ENCODE results near the gene PLXND1.

PLXND1 gene, protein sequence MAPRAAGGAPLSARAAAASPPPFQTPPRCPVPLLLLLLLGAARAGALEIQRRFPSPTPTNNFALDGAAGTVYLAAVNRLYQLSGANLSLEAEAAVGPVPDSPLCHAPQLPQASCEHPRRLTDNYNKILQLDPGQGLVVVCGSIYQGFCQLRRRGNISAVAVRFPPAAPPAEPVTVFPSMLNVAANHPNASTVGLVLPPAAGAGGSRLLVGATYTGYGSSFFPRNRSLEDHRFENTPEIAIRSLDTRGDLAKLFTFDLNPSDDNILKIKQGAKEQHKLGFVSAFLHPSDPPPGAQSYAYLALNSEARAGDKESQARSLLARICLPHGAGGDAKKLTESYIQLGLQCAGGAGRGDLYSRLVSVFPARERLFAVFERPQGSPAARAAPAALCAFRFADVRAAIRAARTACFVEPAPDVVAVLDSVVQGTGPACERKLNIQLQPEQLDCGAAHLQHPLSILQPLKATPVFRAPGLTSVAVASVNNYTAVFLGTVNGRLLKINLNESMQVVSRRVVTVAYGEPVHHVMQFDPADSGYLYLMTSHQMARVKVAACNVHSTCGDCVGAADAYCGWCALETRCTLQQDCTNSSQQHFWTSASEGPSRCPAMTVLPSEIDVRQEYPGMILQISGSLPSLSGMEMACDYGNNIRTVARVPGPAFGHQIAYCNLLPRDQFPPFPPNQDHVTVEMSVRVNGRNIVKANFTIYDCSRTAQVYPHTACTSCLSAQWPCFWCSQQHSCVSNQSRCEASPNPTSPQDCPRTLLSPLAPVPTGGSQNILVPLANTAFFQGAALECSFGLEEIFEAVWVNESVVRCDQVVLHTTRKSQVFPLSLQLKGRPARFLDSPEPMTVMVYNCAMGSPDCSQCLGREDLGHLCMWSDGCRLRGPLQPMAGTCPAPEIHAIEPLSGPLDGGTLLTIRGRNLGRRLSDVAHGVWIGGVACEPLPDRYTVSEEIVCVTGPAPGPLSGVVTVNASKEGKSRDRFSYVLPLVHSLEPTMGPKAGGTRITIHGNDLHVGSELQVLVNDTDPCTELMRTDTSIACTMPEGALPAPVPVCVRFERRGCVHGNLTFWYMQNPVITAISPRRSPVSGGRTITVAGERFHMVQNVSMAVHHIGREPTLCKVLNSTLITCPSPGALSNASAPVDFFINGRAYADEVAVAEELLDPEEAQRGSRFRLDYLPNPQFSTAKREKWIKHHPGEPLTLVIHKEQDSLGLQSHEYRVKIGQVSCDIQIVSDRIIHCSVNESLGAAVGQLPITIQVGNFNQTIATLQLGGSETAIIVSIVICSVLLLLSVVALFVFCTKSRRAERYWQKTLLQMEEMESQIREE (N-terminal part only)
- long read RNA-seq, partial matches to known transcripts, result 179 of 274 reads
- long read RNA-seq, other reads (novel, unspliced or antisense), result 95 of 274 reads

- H3K27ac ChIP-seq (replicated peaks), result no peak within 1 kb of the TSS
- peak within 1 kb of the TSS; percentile 33 for H3K4me3 ChIP-seq (replicated peaks; ENCODE audit: insufficient read depth, low read length)
- DNase-seq (ENCODE audit: low read depth in 1 of 2, low spot score in 1 of 2), result peak in 1 of 2 experiments; percentile 38
- peaks cover 2% of the 10 kb centered on the region for H3K27me3 ChIP-seq (ENCODE audit: insufficient read depth, poor library complexity, severe bottlenecking)
- TF ChIP-seq SPI1 (IDR thresholded peaks at IDR 0.05; ENCODE audit: borderline replicate concordance, low read depth), result no peak
- TF ChIP-seq GABPA (IDR thresholded peaks at IDR 0.05; ENCODE audit: low read depth), result no peak
- TF ChIP-seq, protein P1, sequence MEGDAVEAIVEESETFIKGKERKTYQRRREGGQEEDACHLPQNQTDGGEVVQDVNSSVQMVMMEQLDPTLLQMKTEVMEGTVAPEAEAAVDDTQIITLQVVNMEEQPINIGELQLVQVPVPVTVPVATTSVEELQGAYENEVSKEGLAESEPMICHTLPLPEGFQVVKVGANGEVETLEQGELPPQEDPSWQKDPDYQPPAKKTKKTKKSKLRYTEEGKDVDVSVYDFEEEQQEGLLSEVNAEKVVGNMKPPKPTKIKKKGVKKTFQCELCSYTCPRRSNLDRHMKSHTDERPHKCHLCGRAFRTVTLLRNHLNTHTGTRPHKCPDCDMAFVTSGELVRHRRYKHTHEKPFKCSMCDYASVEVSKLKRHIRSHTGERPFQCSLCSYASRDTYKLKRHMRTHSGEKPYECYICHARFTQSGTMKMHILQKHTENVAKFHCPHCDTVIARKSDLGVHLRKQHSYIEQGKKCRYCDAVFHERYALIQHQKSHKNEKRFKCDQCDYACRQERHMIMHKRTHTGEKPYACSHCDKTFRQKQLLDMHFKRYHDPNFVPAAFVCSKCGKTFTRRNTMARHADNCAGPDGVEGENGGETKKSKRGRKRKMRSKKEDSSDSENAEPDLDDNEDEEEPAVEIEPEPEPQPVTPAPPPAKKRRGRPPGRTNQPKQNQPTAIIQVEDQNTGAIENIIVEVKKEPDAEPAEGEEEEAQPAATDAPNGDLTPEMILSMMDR (IDR thresholded peaks at IDR 0.05; ENCODE audit: insufficient read depth, low read length), result no peak
- no peak for TF ChIP-seq POLR2AphosphoS5 (IDR thresholded peaks at IDR 0.05; ENCODE audit: low read depth)
- no peak for TF ChIP-seq REST (IDR thresholded peaks at IDR 0.05; ENCODE audit: insufficient replicate concordance, low read depth)
Observed at GRCh38 chr3:129606636-129607390, at the start of gene PLXND1. TSS of gene PLXND1 (minus strand) at chr3:129606676. CDS start at chr3:129606639, 37 bp downstream.

DNA sequence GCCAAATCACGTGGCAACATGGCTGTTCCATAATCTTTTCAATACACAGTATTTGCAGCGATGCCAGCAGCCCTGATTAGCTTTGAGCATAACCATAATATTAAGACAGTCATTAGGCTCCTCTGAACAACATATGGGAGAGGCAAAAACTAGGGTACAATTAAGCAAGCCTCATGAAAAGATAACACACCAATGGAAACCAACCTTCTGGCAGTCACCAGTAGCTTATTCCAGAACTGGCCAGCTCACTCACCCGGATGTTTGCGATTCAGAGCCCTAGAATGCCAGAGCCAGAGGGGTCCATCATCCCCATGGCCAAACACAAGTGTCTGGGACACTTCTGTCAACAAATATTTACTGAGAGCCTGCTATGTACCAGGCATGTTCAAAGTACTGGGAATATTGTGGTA, 48.8 kb upstream of the PLXND1 start:
- no peak overlapping the region for H3K4me3 ChIP-seq (replicated peaks; ENCODE audit: insufficient read depth, low read length)
- TF ChIP-seq SPI1 (IDR thresholded peaks at IDR 0.05; ENCODE audit: borderline replicate concordance, low read depth), result no peak
- no peak for TF ChIP-seq POLR2AphosphoS5 (IDR thresholded peaks at IDR 0.05; ENCODE audit: low read depth)
- TF ChIP-seq, protein P1 (IDR thresholded peaks at IDR 0.05; ENCODE audit: insufficient read depth, low read length), result no peak
- no peak for TF ChIP-seq REST (IDR thresholded peaks at IDR 0.05; ENCODE audit: insufficient replicate concordance, low read depth)
- TF ChIP-seq GABPA (IDR thresholded peaks at IDR 0.05; ENCODE audit: low read depth), result no peak
- DNase-seq (ENCODE audit: low read depth in 1 of 2, low spot score in 1 of 2), result no peak
- H3K27ac ChIP-seq (replicated peaks), result no peak overlapping the region
- H3K27me3 ChIP-seq (ENCODE audit: insufficient read depth, poor library complexity, severe bottlenecking), result no peaks in the 10 kb centered on the region

GRCh38 chr3:129654131-129654530, 47.7 kb upstream of the PLXND1 start:
- H3K27me3 ChIP-seq (ENCODE audit: insufficient read depth, poor library complexity, severe bottlenecking), result no peaks in the 10 kb centered on the region
- TF ChIP-seq POLR2AphosphoS5 (IDR thresholded peaks at IDR 0.05; ENCODE audit: low read depth), result no peak
- TF ChIP-seq GABPA (IDR thresholded peaks at IDR 0.05; ENCODE audit: low read depth), result no peak
- TF ChIP-seq, protein P1 (IDR thresholded peaks at IDR 0.05; ENCODE audit: insufficient read depth, low read length), result no peak
- TF ChIP-seq SPI1 (IDR thresholded peaks at IDR 0.05; ENCODE audit: borderline replicate concordance, low read depth), result no peak
- no peak for TF ChIP-seq REST (IDR thresholded peaks at IDR 0.05; ENCODE audit: insufficient replicate concordance, low read depth)
- H3K27ac ChIP-seq (replicated peaks), result no peak overlapping the region
- no peak overlapping the region for H3K4me3 ChIP-seq (replicated peaks; ENCODE audit: insufficient read depth, low read length)
- DNase-seq (ENCODE audit: low read depth in 1 of 2, low spot score in 1 of 2), result no peak
